Right ventricle myocardium superior (tissue), 1 donor: ENCODE measurements around the gene CLRN2. TPM values are rescaled to one million over a fixed set of nuclear protein-coding genes. Genes with fewer than 3 reads are reported as not detected.
A peak's percentile ranks its signal among the peaks of the same experiment; 100 is the strongest.

Experiments used
- ATAC-seq: fragments of 200-7000 bp; cut with Tn5 transposase; one replicate; pipeline ENCODE4 v1.9.1; 2020; ENCODE audit warnings: mild to moderate bottlenecking; ENCODE audit not compliant: poor library complexity
- DNase-seq: peaks from one replicate; pipeline ENCODE4 v3.0.0-alpha.2; 2020
- intact Hi-C: fragments of 100-400 bp; cut with DNase I; formaldehyde crosslinking; loops from one replicate; pipeline ENCODE4 v1.11.2; 2022
- total RNA-seq: library from RNA; stranded (reverse); fragmentation: NEBNext Ultra II Directional; extraction: Animal tissue kit (Norgen Biotek cat#: 25700); gene quantifications from one replicate; pipeline ENCODE4 v1.2.1, GENCODE V29; 2021
- donor health status: DM: no; HTN: yes; CAD: no; lungs with severe emphysema.

CLRN2 gene
- total RNA-seq, 1 donor from 2014 or later, result not detected

DNA sequence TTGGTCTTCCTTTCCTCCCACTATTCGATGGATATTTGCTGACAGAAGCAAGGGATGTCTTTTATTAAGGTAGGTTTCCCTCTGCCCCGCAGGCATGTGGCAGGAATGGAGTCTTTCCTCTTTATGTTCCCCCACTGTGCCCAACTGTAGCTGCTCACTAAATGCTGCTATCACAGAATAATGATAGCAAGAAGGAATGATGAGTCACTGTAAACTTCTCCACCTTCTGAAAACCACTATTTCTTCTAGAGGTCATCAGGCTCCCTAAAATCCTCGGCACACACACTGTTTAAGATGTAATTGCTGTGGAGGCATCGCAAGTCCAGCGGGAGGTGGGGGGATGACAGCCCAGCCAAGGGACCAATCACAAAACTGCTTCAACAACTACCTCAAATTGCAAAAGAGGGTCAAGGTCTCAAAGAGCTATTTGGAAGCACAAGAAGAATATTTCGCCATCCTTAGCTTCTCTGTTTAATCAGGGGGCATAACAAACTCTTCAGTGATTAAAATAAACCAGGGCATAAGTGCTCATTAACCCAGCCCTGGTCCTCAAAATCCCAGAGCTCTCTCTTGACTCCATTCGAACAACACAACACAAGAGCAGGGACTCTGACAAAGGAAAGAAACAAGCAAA, 17.0 kb upstream of the CLRN2 start:
- no peak for ATAC-seq
- DNase-seq, result no peak
- intact Hi-C loops, result no loop called here

DNA sequence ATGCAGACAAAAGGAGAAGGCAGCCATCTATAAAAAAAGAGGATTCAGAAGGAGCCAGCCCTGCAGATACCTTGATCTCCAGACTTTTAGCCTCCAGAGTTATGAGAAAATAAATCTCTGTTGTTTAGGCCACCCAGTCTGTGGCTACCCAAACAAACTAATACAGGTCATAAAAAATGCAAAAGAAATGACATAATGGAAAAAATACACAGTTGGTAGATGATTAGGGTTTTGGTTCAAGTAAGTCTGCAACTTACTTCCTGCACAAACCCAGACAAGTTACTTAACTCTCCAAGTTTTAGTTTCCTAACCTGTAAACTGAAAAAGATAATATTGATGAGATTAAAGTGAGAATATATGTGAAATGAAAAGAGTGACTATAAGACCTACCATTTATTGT, 14.4 kb upstream of the CLRN2 start:
- DNase-seq (no peak), ATAC-seq (no peak)
- intact Hi-C loops, result no loop called here

DNA sequence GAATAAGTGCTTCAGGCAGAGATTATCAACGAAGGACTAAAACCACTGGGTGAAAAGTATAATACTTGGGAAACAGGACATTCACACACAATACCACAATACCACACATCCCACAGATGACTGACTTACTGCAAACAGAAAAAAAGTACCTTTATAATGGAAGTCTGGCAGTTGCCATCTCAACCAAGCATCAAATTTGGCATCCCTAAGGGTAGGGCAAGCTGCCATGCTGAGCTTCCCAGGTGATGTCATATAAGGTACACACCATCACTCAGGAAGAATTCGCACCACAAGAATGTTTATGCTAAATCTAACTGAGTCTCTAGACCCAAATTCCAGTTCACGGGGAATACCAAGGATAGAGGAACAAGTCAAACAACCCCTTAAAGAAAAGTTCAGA, 12.2 kb upstream of the CLRN2 start:
- intact Hi-C loops, result no loop called here
- no peak for ATAC-seq
- no peak for DNase-seq

DNA sequence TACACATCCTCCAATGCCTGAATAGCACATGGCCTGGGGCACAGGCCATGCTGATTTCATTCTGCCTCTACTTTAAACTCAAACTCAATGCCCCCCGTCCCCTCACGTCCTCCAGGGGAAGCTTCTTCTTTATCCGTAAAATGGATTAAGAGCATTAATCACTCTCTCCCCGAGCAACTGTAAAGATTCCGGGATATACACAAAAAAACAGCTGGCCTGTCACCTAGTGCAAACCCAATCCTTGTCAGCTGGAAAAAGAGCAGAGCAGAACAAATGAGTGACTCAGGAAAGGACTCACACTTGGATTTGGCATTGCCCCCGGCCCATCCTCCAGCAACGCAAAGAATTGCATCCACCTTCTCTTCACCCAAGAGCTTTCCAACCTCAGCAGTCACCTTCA, 10.9 kb upstream of the CLRN2 start:
- ATAC-seq (no peak), DNase-seq (no peak)
- intact Hi-C loops, result no loop called here

DNA sequence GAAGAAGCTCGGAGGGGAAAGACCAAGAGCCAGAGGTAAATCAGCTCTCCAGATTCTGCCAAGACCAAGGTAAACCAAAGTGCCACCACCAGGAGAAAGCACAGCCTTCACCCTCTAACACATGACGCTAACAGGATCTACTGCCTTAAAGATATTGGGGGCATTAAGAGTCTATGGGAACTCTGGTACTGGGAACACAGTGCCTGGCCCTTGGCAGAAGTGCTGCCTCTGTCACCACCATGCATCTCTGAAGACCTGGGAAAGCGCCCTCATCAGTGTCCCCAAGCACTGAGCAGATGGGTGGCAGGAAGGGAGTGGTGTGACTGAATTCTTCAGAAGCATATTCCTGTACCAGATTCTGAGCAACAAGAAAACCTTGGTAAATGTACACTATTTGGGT, 4.4 kb upstream of the CLRN2 start:
- no peak for ATAC-seq
- no peak for DNase-seq
- intact Hi-C loops, result no loop called here

DNA sequence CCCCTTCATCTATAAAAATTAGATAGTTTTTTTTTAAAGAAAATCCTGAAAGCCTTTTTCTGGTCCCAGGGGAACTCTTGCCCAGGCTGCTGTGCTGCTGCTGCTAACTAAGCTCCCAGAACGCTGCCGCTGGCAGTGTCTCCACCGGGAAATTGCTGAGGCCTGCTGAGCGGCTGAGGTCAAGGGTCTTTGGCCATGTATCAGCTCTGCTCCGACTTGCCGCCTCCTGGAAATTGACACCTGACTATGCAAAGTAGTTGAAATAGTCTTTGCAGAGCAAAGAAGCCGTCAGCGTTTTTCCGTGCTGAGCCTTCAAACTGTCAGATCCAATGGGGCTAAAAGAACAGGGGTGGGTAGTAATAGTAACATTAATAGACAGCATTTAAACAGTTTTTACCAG, 3.9 kb upstream of the CLRN2 start:
- DNase-seq (peak; percentile 59), ATAC-seq (peak; percentile 44)
- intact Hi-C loops, result no loop called here

DNA sequence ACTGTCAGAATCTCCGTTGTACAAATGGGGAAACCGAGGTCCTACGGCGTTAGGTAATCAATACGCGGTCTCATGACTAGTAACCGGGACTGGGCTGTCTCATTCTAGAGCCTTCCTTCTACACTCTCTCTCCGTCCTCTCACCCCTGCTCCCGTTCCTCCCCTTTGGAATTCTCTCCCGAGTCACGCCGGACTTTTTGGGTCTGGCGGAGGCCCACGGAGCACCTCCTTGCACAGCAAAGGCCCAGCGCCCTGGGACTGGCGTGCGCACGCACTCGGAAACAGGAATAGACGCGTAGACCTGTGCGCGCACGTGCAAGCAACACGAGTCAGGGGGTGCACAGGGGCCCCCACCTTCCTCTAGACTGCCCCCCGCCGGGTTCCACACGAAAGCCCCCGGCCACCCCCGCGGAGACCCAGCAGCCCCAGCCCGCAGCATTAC, 3.4 kb upstream of the CLRN2 start:
- intact Hi-C loops, result no loop called here

DNA sequence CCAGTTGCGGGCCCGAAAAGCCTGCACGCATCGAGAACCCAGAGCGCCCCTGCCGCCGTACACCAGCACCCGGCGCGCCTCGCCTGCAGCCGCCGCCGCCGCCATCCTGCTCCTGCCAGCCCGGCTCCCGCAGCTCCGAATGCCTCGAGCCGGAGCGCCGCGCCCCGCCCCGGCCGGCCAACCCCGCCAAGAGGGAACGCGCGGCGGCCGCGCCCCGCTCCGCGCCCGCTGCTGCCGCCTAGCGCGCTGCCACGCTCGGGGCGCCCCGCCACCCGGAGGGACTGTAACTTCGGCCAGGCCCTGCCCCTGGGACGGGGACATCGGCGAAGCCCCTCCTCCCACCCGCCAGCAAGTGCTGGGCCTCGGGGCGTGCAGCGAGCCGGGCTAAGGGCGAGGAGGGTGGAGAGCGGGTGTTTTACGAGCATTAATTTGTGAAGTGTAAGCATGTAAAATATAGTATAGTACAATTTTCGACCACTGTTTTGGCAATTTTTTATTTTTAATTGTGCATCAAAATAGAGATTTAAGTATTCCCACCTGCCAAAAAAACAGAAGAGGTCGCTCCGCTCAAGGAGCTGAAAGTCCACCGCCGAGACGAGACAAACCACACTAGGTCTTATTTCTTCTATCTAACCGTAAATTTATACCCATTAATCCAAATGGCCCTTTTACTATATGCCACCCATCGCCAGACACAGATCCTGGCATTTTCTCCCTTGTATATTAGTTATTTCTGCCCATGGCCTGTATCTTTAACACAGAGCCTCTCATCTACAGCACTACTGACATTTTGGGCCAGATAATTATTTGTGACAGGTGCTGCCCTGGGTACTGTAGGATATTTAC, 2.8 kb upstream of the CLRN2 start, which contains the start of gene QDPR:
QDPR (minus strand) TSS at position 141 of the 846 bp plus-strand sequence; CDS start at position 105, 36 bp downstream.
- DNase-seq (peak; percentile 91), ATAC-seq (peak; percentile 97)
- intact Hi-C loops, result no loop called here

More for the DNA sequence above, 3.4 kb upstream of the CLRN2 start:
- DNase-seq (peak; percentile 82), ATAC-seq (peak; percentile 73)

DNA sequence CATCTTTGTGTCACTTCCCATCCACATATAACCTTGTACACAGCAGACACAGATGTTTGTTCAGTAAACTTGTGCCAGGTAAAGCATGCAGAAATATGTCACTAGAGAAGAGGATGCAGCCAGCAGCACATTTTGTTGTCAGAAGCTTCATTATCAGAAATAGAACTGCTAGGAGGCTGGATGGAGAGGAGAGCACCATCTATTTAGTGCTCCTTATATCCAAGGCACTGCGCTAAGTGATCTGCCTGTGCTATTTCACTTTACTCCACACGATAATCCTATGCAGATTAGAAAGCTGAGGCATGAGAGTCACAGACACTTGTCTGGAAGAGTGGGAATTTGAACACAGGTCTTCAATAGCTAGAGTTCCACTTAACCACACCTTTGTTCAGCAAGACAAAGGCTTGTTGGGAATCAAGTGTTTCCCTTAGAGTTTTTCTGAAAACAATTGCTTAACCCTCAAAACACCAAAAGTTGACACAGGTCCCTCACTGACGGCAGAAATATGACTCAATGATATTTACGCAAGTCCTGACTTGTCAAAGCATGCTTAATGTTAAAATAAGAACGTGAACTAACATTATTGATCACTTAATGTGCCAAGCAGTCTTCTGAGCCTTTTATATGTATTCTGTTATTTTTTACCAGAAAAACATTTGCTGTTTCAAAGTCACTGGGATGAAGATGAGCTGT, 1.8 kb upstream of the CLRN2 start:
- ATAC-seq, result no peak
- intact Hi-C loops, result no loop called here

DNA sequence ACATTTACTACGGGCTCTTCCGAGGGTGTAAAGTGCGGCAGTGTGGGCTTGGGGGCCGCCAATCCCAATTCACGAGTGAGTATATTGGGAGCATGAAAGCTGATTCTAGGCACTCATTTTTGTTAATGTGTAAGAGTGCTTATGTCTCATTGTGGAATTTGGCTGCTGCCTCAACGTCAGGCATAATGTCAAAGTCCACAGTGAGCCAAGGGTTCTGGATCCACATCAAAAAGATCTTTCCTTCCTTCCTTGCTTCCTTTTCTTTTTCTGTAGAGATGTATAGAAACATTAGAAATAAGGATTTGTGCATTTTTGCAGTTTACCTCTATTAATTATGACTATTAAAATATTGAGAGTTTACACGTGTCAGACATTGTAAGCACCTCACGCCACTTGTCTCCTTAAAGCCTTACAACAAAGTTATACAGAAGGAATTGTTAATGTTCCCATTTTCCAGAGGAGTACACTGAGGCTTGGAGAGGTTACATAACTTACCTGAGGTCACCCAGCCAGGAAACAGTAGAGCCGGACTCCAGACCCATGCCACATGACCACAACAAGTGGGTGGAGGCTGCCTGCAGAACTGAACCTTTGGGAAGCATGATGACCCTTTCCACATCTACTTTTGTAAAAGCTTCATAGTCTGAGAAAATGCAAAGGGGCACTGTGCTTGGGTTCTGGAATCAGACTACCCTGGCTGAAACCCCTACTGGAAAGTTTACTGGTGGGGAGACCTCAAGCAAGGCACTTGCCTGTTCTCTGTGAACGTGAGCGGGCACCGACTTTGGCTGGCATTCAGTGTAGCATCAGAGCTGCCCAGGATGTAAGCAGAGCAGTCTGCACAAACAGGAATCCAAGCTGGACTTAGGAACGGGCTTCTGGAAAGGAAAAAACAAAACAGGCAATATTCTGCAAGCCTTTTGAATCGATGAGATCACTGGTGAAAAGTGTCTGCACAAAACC, 761 bp downstream of the CLRN2 start:
- no peak for ATAC-seq
- intact Hi-C loops, result no loop called here

More for the DNA sequence above, 1.8 kb upstream of the CLRN2 start:
- no peak for DNase-seq

DNA sequence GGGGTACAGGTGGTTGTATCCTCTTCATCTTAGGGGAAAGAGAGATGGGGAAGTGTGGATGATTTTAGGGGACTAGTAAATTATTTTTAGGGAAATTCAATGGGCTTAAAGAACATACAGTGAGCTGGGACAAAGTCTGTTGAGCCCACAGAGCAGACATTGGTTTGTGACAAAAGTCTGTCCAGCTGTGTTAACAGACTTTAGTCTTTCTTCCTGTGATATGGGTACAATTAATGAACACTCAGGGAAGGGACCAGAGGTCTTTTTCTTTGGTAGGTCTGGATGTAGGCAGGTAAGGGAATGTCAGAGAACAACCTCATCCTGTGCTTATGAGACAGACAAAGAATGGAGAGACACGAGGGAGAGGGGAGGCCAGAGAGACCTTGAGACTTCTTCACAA, 2.0 kb downstream of the CLRN2 start:
- intact Hi-C loops, result no loop called here
- DNase-seq, result no peak
- no peak for ATAC-seq

More for the DNA sequence above, 761 bp downstream of the CLRN2 start:
- DNase-seq, result no peak

DNA sequence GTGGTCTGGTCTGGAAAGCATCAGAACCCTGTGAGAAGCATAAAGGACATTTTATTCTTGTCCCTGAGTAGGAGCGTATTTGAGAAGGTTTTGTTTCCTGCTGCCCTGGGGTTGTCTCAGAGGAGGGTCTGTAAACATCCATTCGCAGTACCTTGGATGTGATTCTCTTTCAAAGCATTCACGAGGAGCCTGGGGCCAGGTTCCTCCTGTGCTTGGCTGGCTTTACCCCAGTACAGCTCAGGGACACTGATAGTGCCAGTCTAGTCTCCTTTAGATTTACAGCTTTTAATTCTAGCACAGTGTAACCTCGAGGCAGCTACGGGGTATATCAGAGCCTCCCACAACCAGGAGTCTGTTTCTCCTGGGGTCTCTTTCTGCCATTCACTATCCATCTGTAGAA, 2.7 kb downstream of the CLRN2 start:
- DNase-seq (no peak), ATAC-seq (no peak)
- intact Hi-C loops, result no loop called here

DNA sequence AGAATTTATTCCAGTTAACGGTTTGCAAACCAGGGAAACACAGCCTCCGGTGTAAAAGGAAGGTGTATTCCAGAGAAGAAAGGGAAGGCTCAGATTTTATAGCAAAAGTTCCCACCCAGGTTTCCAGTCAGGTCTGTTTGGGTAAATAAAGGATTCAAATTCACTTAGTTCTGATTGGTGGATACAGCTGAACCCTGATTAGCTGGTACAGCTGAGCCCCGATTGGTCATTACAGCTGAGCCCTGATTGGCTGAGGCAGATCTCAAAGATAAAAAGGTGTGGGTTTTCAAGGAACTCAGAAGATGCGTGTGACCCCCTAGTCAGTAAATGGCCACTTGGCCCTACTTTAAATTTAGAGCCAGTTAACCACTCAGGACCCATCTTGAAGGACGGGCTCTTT, 6.6 kb downstream of the CLRN2 start:
- no peak for ATAC-seq
- intact Hi-C loops, result no loop called here

DNA sequence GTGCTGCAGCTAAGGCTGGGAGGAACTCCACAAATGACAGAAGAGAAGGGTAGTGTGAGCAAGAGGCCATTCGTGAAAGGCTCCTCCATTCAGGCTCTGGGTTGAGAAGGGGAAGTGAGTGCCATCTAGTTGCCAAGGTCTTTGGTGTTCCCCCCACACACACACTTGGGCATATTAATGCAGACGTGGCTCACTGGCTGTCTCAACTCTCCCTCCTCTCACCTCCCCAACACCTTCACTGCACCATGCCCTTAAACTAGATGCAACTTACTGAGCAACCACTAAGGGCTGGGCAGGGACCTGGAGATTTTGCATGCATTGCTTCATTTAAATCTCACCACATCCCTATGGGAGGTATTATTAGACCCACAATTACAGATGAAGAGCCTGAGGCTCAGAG, 8.7 kb downstream of the CLRN2 start:
- DNase-seq (no peak), ATAC-seq (no peak)
- intact Hi-C loops, result no loop called here

More for the DNA sequence above, 6.6 kb downstream of the CLRN2 start:
- DNase-seq, result no peak

DNA sequence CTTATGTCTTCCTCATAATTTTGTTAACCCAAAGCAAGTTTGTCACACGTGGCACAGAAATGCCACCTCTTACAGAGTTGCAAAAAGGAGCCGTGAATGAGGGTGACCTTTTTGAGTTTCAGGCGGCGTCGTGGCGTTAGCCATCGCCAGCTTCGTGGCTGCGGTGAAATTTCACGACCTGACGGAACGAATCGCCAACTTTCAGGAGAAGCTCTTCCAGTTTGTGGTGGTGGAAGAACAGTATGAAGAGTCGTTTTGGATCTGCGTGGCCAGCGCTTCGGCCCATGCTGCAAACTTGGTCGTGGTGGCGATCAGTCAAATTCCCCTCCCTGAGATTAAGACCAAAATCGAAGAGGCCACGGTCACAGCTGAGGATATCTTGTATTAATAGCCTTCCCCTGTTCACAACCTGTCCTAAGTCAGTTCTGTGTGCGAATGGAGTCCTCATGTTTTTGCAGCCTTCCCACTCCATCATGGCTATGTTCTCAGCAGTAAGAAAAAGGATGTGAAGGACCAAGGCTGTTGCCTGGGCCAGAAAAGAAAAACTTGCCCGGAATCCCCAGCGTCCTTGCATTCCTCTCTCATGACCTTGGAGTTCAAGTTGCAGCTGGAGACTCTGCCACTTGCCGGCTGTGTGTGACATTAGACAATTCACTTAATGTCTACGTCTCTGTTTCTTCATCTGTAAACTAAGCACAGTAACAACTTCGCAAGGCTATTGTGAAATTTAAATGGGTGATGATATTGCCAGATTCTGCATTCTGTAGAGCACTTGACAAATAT, 11.9 kb downstream of the CLRN2 start:
- intact Hi-C loops, result no loop called here
- no peak for DNase-seq
- ATAC-seq, result no peak

DNA sequence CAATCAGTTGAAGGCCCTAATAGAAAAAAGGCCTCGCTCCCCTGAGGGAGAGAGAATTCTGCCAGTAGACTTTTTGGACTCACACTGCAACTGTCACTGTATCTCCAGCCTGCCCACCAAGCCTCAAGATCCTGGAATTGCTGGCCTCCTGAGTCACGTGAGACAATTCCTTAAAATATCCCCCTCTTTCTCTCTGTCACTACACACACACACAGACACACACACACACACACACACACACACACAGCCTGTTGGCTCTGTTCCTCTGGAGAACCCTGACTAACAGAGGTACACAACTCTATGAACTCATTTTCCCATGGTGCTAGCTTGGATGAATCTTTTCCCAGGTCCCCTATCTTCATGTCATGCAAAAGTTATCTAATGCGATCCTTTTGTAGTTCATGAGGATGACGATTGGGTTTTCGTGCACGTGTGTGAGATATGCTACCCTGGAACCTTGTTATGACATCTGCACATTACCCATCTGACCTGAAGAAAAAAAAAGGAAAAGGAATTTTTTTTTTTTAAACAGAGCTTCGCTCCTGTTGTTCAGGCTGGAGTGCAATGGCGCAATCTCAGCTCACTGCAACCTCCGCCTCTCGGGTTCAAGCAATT, 13.7 kb downstream of the CLRN2 start:
- DNase-seq, result no peak
- ATAC-seq, result no peak
- intact Hi-C loops, result no loop called here

DNA sequence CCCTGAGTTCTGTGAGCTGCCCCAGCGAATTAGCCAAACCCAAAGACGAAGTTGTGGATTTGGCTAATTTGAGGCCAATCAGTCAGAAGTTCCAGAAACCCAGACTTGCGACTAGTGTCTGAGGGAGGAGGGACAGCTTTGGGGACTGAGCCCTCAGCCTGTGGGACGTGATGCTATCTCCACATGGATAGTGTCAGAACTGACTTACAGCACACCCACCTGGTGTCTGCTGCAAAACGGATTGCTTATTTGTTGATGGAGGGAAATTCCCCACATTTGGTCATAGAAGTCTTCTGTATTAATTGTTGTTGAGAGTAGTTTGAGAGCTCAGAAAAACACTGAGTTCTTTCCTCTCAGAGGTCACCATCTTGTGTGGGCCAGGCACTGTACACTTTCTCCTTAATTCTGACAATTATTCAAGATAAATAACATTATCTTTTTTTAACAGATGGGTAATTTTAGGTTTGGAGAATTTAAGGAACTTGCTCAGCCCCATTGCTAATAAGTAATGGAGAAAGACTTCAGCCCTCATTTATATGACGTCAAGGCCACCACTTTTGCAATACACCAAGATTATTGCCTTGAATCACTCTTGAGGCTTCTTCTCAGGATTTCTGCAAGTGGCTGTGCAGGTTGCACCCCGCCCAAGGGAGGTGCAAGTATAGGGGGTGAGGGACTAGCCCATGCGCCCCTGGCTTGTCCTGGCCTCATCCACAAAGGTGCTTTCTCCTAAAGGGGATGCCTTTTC, 16.7 kb downstream of the CLRN2 start:
- intact Hi-C loops, result no loop called here
- DNase-seq (no peak), ATAC-seq (no peak)
